CD4-positive, alpha-beta T cell treated with Interleukin-4 for 4 hours (primary cell): ENCODE measurements around the gene CMTM5.

Experiments used
- DNase-seq: peaks from one replicate; pipeline ENCODE4 v3.0.0-alpha.2; 2020

Gene CMTM5

GRCh38 chr14:23358553-23359166 lies 18.2 kb upstream of the CMTM5 start:
- no peak for DNase-seq

GRCh38 chr14:23359167-23359626 lies 17.6 kb upstream of the CMTM5 start:
- no peak for DNase-seq

GRCh38 chr14:23359722-23360447 lies 17.0 kb upstream of the CMTM5 start:
- DNase-seq = no peak

GRCh38 chr14:23360496-23360895 lies 16.4 kb upstream of the CMTM5 start:
- DNase-seq = no peak

GRCh38 chr14:23361320-23361719 lies 15.5 kb upstream of the CMTM5 start:
- DNase-seq = no peak

DNA sequence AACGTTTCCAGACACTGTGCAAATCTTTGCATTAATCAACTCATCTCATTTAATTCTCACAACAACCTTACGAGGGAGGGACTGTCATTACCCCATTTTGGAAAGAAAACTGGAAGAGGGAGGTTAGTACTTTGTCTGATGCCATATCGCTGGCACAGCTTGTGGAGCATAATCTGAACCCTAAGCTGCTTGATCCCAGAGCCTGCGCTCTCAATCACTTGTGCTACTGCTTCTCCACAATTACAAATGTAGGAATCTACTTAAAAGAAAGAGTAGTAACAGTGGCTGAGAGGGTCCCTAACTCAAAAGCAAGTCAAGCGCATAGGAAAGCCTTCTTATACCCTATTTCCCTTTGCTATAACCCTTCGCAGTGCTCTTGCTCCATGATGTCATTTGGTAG lies 15.1 kb upstream of the CMTM5 start:
- no peak for DNase-seq

DNA sequence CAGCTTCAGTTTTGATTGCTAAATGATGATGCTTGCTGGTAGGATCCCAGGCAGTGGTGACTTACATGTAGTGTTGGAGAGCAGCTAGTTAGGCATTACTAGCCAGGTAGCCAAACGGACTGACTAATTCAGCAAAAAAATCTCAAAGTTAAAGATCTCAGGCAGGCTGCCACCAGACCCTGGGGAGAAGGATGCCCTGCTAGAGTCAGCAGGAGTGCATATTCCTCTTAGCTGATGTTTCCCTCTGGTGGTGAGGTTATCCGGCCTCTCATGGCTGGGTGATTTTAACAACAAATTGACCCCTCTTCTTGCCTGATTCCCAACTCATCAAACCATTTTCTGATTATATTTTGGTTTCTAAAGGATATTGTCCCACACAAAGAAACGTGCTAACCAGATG lies 14.6 kb upstream of the CMTM5 start:
- no peak for DNase-seq

- no peak for DNase-seq
Measured at GRCh38 chr14:23364164-23365035, 12.4 kb upstream of the CMTM5 start.

- no peak for DNase-seq
Measured at GRCh38 chr14:23365036-23365731, 11.7 kb upstream of the CMTM5 start, which contains the start of gene EFS. TSS of gene EFS (minus strand) at chr14:23365172. CDS start at chr14:23365025, 147 bp downstream.

DNA sequence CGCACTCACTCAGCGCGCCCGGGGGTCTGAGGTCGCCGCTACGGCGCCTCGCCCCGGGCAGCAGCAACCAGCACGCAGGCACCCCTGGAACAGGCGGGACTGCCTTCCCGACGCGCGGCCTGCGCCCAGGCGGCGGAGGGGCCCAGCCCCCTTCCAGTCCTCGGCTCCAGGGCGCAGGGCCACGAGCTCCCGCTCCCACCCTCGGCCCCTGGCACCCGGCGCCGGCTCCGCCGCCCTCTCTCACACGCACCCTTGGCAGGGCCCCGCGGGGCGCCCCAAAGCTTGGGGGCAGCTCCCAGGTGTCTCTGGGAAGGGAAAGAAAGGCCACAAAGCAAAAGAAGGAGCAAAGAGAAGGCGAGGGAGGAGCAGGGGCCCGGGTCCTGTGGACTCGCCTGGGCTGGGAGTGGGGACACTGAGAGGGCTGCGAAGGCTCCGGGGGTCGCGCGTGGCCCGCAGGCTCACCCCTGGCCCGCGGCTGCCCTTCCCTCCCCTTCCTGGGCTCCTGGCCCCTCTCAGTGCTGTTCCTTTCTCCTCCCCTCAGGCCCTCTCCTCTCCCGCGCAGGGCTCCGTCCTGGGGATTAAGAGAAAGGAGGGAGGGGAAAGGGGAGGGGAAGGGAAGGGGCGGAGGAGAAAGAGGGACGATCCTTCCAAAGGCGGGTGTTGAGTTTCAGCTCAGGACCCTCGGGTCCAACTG lies 11.0 kb upstream of the CMTM5 start:
- no peak for DNase-seq

- no peak for DNase-seq
Measured at GRCh38 chr14:23366426-23366921, 10.4 kb upstream of the CMTM5 start.

GRCh38 chr14:23370221-23370620 lies 6.6 kb upstream of the CMTM5 start:
- no peak for DNase-seq

- DNase-seq = no peak
Measured at GRCh38 chr14:23371865-23372264, 5.0 kb upstream of the CMTM5 start.

GRCh38 chr14:23372509-23372908 lies 4.3 kb upstream of the CMTM5 start, which contains the start of gene IL25:
TSS of gene IL25 (plus strand) at chr14:23372809.
- DNase-seq = no peak

DNA sequence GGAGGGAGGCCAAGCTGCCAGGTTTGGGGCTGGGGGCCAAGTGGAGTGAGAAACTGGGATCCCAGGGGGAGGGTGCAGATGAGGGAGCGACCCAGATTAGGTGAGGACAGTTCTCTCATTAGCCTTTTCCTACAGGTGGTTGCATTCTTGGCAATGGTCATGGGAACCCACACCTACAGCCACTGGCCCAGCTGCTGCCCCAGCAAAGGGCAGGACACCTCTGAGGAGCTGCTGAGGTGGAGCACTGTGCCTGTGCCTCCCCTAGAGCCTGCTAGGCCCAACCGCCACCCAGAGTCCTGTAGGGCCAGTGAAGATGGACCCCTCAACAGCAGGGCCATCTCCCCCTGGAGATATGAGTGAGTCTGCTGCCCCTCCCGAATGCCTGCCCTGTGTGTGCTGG lies 3.8 kb upstream of the CMTM5 start:
- no peak for DNase-seq

- DNase-seq = no peak
Measured at GRCh38 chr14:23375527-23376251, 1.2 kb upstream of the CMTM5 start.

DNA sequence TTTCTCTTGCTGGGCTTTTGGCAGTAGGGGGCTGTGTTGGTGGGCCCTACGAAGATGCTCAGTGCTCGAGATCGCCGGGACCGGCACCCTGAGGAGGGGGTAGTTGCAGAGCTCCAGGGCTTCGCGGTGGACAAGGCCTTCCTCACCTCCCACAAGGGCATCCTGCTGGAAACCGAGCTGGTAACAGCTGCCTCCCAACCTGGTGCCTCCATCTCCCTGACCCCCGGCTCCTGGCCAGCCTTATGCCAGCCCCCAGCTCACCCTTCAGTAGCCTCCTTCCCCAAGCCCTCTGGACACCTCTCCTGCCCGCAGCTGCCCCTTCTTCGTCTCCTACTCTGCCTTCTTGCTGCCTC lies 328 bp downstream of the CMTM5 start:
- DNase-seq = no peak

- no peak for DNase-seq
Measured at GRCh38 chr14:23377573-23378563, 1.0 kb downstream of the CMTM5 start.

DNA sequence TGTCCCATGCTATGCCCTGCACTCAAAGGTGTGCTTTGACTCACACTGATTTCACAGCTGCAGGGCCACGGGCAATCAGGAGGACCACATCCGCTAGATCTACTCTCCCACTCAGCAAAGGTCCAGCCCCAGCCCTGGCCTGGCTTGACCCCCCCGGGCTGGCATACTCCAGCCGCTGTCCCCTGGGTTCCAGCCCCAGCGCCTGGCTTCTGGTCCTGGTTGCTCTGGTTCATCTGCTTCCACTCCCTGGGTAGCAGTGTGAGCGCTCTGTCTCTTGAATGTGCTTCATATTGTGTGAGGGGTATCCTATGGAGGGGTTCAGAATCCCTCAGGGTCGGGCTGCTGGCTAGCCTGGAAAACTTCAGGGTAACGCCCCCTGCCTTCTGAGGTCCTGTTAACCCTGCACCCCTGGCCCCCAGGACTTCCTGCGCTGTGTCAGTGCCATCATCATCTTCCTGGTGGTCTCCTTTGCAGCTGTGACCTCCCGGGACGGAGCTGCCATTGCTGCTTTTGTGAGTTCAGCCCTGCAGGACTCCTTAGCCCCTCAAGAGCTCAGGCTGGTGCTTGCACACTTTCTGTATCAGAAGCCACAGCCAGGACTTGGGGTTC lies 1.9 kb downstream of the CMTM5 start:
- DNase-seq = no peak
